K562 (cell line): ENCODE data around the gene IQSEC3. TPM values are rescaled to one million over a fixed set of nuclear protein-coding genes. Genes with fewer than 3 reads are reported as not detected.

Source experiments
- GATAD2A ChIP-seq: fragments of 450-650 bp; IDR thresholded peaks from 2 replicates; pipeline ENCODE4 v1.6.1; 2017
- NR4A1 ChIP-seq, 2 experiments: fragments of 250-450 bp in 1 of 2; fragments of 450-650 bp in 1 of 2; sonication (Bioruptor Pico) in 1 of 2; IDR thresholded peaks; 2 replicates each; pipeline versions ENCODE4 v1.4.0 to v1.6.1; 2016 to 2020; ENCODE audit warnings: mild to moderate bottlenecking in 2 of 2, missing compliant biosample characterization in 1 of 2, missing genetic modification characterization in 1 of 2, moderate library complexity in 1 of 2
- POLR3G ChIP-seq: IDR thresholded peaks from 2 replicates; pipeline ENCODE4 v1.6.1; 2011; ENCODE audit not compliant: insufficient read length, insufficient replicate concordance; ENCODE audit errors: extremely low read depth
- SMARCE1 ChIP-seq: fragments of 450-650 bp; IDR thresholded peaks from 2 replicates; pipeline ENCODE4 v1.7.1; 2016; ENCODE audit warnings: mild to moderate bottlenecking
- TCF3 ChIP-seq: sonication (generic); formaldehyde crosslinking; IDR thresholded peaks from 2 replicates; pipeline ENCODE4 v1.4.0; 2020; ENCODE audit warnings: mild to moderate bottlenecking, missing genetic modification reagents
- TEAD2 ChIP-seq: fragments of 450-650 bp; IDR thresholded peaks from 2 replicates; pipeline ENCODE4 v1.6.1; 2016; ENCODE audit warnings: missing genetic modification characterization, control low read depth, missing compliant biosample characterization
- ZNF263 ChIP-seq: sonication (generic); formaldehyde crosslinking; IDR thresholded peaks from 2 replicates; pipeline ENCODE4 v1.8.0; 2022; ENCODE audit warnings: mild to moderate bottlenecking, missing genetic modification reagents, borderline replicate concordance
- ZNF384 ChIP-seq: IDR thresholded peaks from 2 replicates; pipeline ENCODE4 v1.6.1; 2012; ENCODE audit warnings: low read depth, low read length, improper control_type of control experiment
- ZNF764 ChIP-seq: fragments of 250-450 bp; sonication (Bioruptor Pico); IDR thresholded peaks from 2 replicates; pipeline ENCODE4 v1.4.0; 2020; ENCODE audit warnings: low read depth, mild to moderate bottlenecking, moderate library complexity
- polyA plus RNA-seq, 8 experiments: library from polyadenylated mRNA; depleted of rRNA in 4 of 8; stranded (reverse) in 5 of 8; unstranded in 3 of 8; fragments of >200 nt; fragmentation: Nextera tagmentation in 2 of 8; fragmentation: Illumina TruSeq in 1 of 8; extraction: Ambion mirVana in 2 of 8; extraction: Trizol in 1 of 8; gene quantifications; 2 replicates each; pipeline versions ENCODE4 v1.2.1 to v1.2.3, GENCODE V29; 2011 to 2014; ENCODE audit warnings: inconsistent platforms in 1 of 8, missing spikeins in 1 of 8
- total RNA-seq, 7 experiments: library from RNA; depleted of rRNA in 6 of 7; stranded (reverse); fragments of >200 nt in 6 of 7; fragmentation: Illumina TruSeq in 2 of 7; extraction: Trizol in 2 of 7; gene quantifications; 2 replicates each; pipeline versions ENCODE4 v1.2.1 to v1.2.3, GENCODE V29; 2011 to 2021; ENCODE audit warnings: low replicate concordance in 1 of 7
- TF ChIP-seq, protein P1 (sequence below): fragments of 250-450 bp; sonication (Bioruptor Pico); IDR thresholded peaks from 2 replicates; pipeline ENCODE4 v1.8.0; 2022; ENCODE audit warnings: moderate library complexity, mild to moderate bottlenecking, inconsistent platforms
- TF ChIP-seq, protein P2 (sequence below): fragments of 450-650 bp; IDR thresholded peaks from 2 replicates; pipeline ENCODE4 v1.6.1; 2017; ENCODE audit warnings: mild to moderate bottlenecking, moderate library complexity
- TF ChIP-seq, protein P3 (sequence below): fragments of 450-650 bp; formaldehyde crosslinking; IDR thresholded peaks from 2 replicates; pipeline ENCODE4 v1.4.0; 2022; ENCODE audit warnings: missing genetic modification characterization
- TF ChIP-seq, protein P4 (sequence below): IDR thresholded peaks from 2 replicates; pipeline ENCODE4 v1.6.1; 2014; ENCODE audit warnings: antibody characterized with exemption
- TF ChIP-seq, protein P5 (sequence below): fragments of 450-650 bp; IDR thresholded peaks from 2 replicates; pipeline ENCODE4 v1.6.1; 2016; ENCODE audit warnings: low read depth

Gene IQSEC3
- total and polyA plus RNA-seq, 9 of the 15 experiments (the other 6 are each of a cell fraction or from before 2014, with no cell fraction given): under 0.01 to 0.25 (median 0.08) TPM; not detected in 3

DNA sequence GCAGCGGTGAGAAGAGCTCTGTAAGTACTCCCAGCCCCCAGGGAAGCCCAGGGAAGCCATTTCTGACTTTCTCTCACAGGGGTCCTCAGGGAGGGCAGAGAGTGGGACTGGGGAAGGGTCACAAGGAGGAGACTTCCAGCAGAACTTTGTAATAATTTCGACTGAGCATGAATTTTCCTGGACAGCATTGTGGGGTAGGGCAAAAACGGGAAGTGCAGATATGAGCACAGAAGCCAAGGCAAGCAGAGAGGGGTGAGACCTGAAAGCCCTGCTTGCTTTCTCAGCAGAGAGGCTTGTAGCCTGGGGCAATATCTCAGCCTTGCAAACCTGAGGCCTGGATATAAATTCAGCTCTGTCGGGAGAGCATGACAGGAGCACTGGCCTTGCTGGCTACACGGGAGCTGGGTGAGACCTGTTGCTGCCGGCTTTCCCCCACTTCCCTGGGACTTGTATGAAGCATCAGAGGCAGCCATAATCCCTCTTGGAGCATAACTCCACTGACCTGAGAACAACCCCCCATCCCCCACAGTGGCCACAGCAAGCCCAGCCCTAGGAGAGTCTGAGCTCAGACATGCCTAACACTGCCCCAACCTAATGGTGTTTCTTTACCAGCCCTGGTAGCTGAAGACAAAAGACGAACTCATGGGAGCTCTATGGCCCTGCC lies 9.8 kb upstream of the IQSEC3 start (continued):
- TF ChIP-seq, protein P1, sequence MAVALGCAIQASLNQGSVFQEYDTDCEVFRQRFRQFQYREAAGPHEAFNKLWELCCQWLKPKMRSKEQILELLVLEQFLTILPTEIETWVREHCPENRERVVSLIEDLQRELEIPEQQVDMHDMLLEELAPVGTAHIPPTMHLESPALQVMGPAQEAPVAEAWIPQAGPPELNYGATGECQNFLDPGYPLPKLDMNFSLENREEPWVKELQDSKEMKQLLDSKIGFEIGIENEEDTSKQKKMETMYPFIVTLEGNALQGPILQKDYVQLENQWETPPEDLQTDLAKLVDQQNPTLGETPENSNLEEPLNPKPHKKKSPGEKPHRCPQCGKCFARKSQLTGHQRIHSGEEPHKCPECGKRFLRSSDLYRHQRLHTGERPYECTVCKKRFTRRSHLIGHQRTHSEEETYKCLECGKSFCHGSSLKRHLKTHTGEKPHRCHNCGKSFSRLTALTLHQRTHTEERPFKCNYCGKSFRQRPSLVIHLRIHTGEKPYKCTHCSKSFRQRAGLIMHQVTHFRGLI (CRISPR knock-in tag): no peak
- no peak for TF ChIP-seq ZNF263 (CRISPR knock-in tag)
- TF ChIP-seq SMARCE1: peak; percentile 50; the same call in 1 of the 2 replicates
- TF ChIP-seq POLR3G: no peak
- TF ChIP-seq, protein P2, sequence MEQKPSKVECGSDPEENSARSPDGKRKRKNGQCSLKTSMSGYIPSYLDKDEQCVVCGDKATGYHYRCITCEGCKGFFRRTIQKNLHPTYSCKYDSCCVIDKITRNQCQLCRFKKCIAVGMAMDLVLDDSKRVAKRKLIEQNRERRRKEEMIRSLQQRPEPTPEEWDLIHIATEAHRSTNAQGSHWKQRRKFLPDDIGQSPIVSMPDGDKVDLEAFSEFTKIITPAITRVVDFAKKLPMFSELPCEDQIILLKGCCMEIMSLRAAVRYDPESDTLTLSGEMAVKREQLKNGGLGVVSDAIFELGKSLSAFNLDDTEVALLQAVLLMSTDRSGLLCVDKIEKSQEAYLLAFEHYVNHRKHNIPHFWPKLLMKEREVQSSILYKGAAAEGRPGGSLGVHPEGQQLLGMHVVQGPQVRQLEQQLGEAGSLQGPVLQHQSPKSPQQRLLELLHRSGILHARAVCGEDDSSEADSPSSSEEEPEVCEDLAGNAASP: no peak
- TF ChIP-seq, protein P3, sequence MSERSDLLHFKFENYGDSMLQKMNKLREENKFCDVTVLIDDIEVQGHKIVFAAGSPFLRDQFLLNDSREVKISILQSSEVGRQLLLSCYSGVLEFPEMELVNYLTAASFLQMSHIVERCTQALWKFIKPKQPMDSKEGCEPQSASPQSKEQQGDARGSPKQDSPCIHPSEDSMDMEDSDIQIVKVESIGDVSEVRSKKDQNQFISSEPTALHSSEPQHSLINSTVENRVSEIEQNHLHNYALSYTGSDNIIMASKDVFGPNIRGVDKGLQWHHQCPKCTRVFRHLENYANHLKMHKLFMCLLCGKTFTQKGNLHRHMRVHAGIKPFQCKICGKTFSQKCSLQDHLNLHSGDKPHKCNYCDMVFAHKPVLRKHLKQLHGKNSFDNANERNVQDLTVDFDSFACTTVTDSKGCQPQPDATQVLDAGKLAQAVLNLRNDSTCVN (CRISPR knock-in tag): no peak
- TF ChIP-seq, protein P4, sequence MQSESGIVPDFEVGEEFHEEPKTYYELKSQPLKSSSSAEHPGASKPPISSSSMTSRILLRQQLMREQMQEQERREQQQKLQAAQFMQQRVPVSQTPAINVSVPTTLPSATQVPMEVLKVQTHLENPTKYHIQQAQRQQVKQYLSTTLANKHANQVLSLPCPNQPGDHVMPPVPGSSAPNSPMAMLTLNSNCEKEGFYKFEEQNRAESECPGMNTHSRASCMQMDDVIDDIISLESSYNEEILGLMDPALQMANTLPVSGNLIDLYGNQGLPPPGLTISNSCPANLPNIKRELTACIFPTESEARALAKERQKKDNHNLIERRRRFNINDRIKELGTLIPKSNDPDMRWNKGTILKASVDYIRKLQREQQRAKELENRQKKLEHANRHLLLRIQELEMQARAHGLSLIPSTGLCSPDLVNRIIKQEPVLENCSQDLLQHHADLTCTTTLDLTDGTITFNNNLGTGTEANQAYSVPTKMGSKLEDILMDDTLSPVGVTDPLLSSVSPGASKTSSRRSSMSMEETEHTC: no peak
- peak; percentile 48; the same call in 1 of the 2 replicates for TF ChIP-seq TCF3 (CRISPR knock-in tag)
- TF ChIP-seq, protein P5, sequence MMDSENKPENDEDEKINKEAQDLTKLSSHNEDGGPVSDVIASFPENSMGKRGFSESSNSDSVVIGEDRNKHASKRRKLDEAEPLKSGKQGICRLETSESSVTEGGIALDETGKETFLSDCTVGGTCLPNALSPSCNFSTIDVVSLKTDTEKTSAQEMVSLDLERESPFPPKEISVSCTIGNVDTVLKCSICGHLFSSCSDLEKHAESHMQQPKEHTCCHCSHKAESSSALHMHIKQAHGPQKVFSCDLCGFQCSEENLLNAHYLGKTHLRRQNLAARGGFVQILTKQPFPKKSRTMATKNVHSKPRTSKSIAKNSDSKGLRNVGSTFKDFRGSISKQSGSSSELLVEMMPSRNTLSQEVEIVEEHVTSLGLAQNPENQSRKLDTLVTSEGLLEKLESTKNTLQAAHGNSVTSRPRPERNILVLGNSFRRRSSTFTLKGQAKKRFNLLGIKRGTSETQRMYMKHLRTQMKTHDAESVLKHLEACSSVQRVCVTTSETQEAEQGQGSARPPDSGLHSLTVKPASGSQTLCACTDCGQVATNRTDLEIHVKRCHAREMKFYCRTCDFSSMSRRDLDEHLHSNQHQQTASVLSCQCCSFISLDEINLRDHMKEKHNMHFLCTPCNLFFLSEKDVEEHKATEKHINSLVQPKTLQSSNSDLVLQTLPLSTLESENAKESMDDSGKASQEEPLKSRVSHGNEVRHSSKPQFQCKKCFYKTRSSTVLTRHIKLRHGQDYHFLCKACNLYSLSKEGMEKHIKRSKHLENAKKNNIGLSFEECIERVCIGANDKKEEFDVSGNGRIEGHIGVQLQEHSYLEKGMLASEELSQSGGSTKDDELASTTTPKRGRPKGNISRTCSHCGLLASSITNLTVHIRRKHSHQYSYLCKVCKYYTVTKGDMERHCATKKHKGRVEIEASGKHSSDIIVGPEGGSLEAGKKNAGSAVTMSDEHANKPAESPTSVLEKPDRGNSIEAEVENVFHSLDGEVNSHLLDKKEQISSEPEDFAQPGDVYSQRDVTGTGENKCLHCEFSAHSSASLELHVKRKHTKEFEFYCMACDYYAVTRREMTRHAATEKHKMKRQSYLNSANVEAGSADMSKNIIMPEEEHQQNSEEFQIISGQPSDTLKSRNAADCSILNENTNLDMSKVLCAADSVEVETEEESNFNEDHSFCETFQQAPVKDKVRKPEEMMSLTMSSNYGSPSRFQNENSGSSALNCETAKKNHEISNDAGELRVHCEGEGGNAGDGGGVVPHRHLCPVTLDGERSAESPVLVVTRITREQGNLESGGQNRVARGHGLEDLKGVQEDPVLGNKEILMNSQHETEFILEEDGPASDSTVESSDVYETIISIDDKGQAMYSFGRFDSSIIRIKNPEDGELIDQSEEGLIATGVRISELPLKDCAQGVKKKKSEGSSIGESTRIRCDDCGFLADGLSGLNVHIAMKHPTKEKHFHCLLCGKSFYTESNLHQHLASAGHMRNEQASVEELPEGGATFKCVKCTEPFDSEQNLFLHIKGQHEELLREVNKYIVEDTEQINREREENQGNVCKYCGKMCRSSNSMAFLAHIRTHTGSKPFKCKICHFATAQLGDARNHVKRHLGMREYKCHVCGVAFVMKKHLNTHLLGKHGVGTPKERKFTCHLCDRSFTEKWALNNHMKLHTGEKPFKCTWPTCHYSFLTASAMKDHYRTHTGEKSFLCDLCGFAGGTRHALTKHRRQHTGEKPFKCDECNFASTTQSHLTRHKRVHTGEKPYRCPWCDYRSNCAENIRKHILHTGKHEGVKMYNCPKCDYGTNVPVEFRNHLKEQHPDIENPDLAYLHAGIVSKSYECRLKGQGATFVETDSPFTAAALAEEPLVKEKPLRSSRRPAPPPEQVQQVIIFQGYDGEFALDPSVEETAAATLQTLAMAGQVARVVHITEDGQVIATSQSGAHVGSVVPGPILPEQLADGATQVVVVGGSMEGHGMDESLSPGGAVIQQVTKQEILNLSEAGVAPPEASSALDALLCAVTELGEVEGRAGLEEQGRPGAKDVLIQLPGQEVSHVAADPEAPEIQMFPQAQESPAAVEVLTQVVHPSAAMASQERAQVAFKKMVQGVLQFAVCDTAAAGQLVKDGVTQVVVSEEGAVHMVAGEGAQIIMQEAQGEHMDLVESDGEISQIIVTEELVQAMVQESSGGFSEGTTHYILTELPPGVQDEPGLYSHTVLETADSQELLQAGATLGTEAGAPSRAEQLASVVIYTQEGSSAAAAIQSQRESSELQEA: no peak
- TF ChIP-seq TEAD2 (tag): no peak
- no peak for TF ChIP-seq ZNF764 (CRISPR knock-in tag)
- TF ChIP-seq NR4A1 (CRISPR knock-in tag; IDR thresholded peaks at IDR 0.05): no peak
- TF ChIP-seq NR4A1 (tag; IDR thresholded peaks at IDR 0.05): no peak
- TF ChIP-seq ZNF384: no peak
- no peak for TF ChIP-seq GATAD2A
